Keratinocyte (primary cell): ENCODE measurements around the gene EMILIN3. TPM values are rescaled to one million over a fixed set of nuclear protein-coding genes. Genes with fewer than 3 reads are reported as not detected.

Experiments
- DNase-seq: peaks from one replicate; pipeline ENCODE4 v3.0.0-alpha.2; 2011; ENCODE audit warnings: low read depth, missing footprints, low spot score
- FAIRE-seq: peaks from 2 replicates; lab custom pipeline; 2011; peaks lifted over from hg19 to GRCh38; lab: Jason Lieb, UNC
- H2AFZ ChIP-seq: 2 replicates; pipeline ENCODE4 v1.6.0; 2012; ENCODE audit warnings: low read length, control low read depth, inconsistent platforms; ENCODE audit not compliant: control insufficient read depth
- H3K27ac ChIP-seq: 2 replicates; pipeline ENCODE4 v1.5.1; 2011; ENCODE audit warnings: low read length; ENCODE audit not compliant: control insufficient read depth, insufficient read depth
- H3K27me3 ChIP-seq: 3 replicates; pipeline ENCODE4 v1.6.0; 2011; ENCODE audit warnings: low read length; ENCODE audit not compliant: control insufficient read depth, insufficient read depth; ENCODE audit errors: extremely low read depth
- H3K36me3 ChIP-seq, 2 experiments: 2 replicates in 1 of 2; 3 replicates in 1 of 2; pipeline ENCODE4 v1.5.1; 2011; ENCODE audit warnings: low read length in 2 of 2, mild to moderate bottlenecking in 1 of 2; ENCODE audit not compliant: control insufficient read depth in 2 of 2, insufficient read depth in 2 of 2; ENCODE audit errors: extremely low read depth in 1 of 2
- H3K4me1 ChIP-seq: 3 replicates; pipeline ENCODE4 v1.5.1; 2011; ENCODE audit warnings: low read length; ENCODE audit not compliant: control insufficient read depth, insufficient read depth; ENCODE audit errors: extremely low read depth
- H3K4me2 ChIP-seq: 3 replicates; pipeline ENCODE4 v1.6.0; 2011; ENCODE audit warnings: low read depth, low read length; ENCODE audit not compliant: control insufficient read depth, insufficient read depth; ENCODE audit errors: extremely low read depth
- H3K4me3 ChIP-seq, 3 experiments: fragments of 200-600 bp in 1 of 3; sonication (generic) in 1 of 3; 2 replicates in 2 of 3; 3 replicates in 1 of 3; pipeline ENCODE4 v1.5.1; 2011 to 2016; ENCODE audit warnings: low read length in 3 of 3, mild to moderate bottlenecking in 3 of 3, control low read depth in 2 of 3, inconsistent platforms in 1 of 3, low read depth in 1 of 3, mixed read lengths in 1 of 3, mixed run types in 1 of 3, moderate library complexity in 1 of 3; ENCODE audit not compliant: control insufficient read depth in 2 of 3, insufficient read depth in 2 of 3; ENCODE audit errors: extremely low read depth in 1 of 3
- H3K79me2 ChIP-seq: 2 replicates; pipeline ENCODE4 v1.6.0; 2012; ENCODE audit warnings: low read length; ENCODE audit not compliant: control insufficient read depth, insufficient read depth
- H3K9ac ChIP-seq: 3 replicates; pipeline ENCODE4 v1.6.0; 2011; ENCODE audit warnings: low read length; ENCODE audit not compliant: control insufficient read depth, insufficient read depth; ENCODE audit errors: extremely low read depth
- H3K9me1 ChIP-seq: 3 replicates; pipeline ENCODE4 v1.6.0; 2011; ENCODE audit warnings: low read length; ENCODE audit not compliant: control insufficient read depth, insufficient read depth; ENCODE audit errors: extremely low read depth
- H3K9me3 ChIP-seq: 2 replicates; pipeline ENCODE4 v1.5.1; 2012; ENCODE audit warnings: low read depth, low read length; ENCODE audit not compliant: control insufficient read depth
- H4K20me1 ChIP-seq: 3 replicates; pipeline ENCODE4 v1.6.0; 2011; ENCODE audit warnings: low read length; ENCODE audit not compliant: control insufficient read depth, insufficient read depth; ENCODE audit errors: extremely low read depth
- EZH2 ChIP-seq: IDR thresholded peaks from one replicate; pipeline ENCODE4 v1.6.1; 2012; ENCODE audit warnings: inconsistent platforms, mild to moderate bottlenecking, low read length, moderate library complexity
- dilution Hi-C: fragments of 300-500 bp; cut with MboI; formaldehyde crosslinking; loops from one replicate; pipeline ENCODE4 v1.7.0; 2020; ENCODE audit warnings: low sequenced_read_pairs; ENCODE audit not compliant: extremely low pct_ligation_motif_present
- polyA plus RNA-seq, 5 experiments: library from polyadenylated mRNA; depleted of rRNA in 3 of 5; stranded (reverse) in 3 of 5; stranded (forward) in 1 of 5; unstranded in 1 of 5; fragments of >200 nt; gene quantifications; 1 replicate in 1 of 5; 2 replicates in 3 of 5; 3 replicates in 1 of 5; pipeline versions ENCODE4 v1.2.1 to v1.2.3, GENCODE V29; 2011 to 2012; ENCODE audit warnings: missing spikeins in 2 of 5, low read depth in 1 of 5, low replicate concordance in 1 of 5
- TF ChIP-seq, protein P1 (sequence below), 3 experiments: IDR thresholded peaks in 1 of 3; conservative IDR thresholded peaks in 1 of 3; optimal IDR thresholded peaks in 1 of 3; 2 replicates in 2 of 3; 3 replicates in 1 of 3; pipeline versions ENCODE3 to v1.5.1; 2011; ENCODE audit warnings: low read length in 3 of 3, mild to moderate bottlenecking in 3 of 3, moderate library complexity in 2 of 3, control low read depth in 1 of 3, inconsistent platforms in 1 of 3; ENCODE audit not compliant: insufficient read depth in 2 of 3; ENCODE audit errors: extremely low read depth in 1 of 3

The EMILIN3 gene
- polyA plus RNA-seq, 1 donor (not counting 4 experiments of a cell fraction or from before 2014, with no cell fraction given) = not detected

- no peak for FAIRE-seq
- Histone ChIP-seq H3K4me1 (no peaks in the 10 kb centered on the region), H3K27me3 (peaks cover 41% of the 10 kb centered on the region), H3K9ac (no peak overlapping the region), H3K36me3 (no peaks in the 10 kb centered on the region), H3K9me3 (no peaks in the 10 kb centered on the region), H3K27ac (no peak overlapping the region), H3K4me3 (no peak overlapping the region), H3K79me2 (no peaks in the 10 kb centered on the region), H3K4me2 (peak overlapping the region; percentile 48), H3K9me1 (no peaks in the 10 kb centered on the region), H2AFZ (no peak overlapping the region), H4K20me1 (no peaks in the 10 kb centered on the region)
- TF ChIP-seq, protein P1, sequence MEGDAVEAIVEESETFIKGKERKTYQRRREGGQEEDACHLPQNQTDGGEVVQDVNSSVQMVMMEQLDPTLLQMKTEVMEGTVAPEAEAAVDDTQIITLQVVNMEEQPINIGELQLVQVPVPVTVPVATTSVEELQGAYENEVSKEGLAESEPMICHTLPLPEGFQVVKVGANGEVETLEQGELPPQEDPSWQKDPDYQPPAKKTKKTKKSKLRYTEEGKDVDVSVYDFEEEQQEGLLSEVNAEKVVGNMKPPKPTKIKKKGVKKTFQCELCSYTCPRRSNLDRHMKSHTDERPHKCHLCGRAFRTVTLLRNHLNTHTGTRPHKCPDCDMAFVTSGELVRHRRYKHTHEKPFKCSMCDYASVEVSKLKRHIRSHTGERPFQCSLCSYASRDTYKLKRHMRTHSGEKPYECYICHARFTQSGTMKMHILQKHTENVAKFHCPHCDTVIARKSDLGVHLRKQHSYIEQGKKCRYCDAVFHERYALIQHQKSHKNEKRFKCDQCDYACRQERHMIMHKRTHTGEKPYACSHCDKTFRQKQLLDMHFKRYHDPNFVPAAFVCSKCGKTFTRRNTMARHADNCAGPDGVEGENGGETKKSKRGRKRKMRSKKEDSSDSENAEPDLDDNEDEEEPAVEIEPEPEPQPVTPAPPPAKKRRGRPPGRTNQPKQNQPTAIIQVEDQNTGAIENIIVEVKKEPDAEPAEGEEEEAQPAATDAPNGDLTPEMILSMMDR (optimal IDR thresholded peaks at IDR 0.05 in 1 of 3, IDR thresholded peaks at IDR 0.05 in 1 of 3, conservative IDR thresholded peaks at IDR 0.05 in 1 of 3; ENCODE audit: extremely low read depth in 1 of 3, insufficient read depth in 2 of 3, low read length in 3 of 3) = no peak
- peak; percentile 97 for TF ChIP-seq EZH2
- no peak for DNase-seq
- dilution Hi-C loops = no loop called here
Observed at GRCh38 chr20:41365777-41366545, 657 bp downstream of the EMILIN3 start.

DNA sequence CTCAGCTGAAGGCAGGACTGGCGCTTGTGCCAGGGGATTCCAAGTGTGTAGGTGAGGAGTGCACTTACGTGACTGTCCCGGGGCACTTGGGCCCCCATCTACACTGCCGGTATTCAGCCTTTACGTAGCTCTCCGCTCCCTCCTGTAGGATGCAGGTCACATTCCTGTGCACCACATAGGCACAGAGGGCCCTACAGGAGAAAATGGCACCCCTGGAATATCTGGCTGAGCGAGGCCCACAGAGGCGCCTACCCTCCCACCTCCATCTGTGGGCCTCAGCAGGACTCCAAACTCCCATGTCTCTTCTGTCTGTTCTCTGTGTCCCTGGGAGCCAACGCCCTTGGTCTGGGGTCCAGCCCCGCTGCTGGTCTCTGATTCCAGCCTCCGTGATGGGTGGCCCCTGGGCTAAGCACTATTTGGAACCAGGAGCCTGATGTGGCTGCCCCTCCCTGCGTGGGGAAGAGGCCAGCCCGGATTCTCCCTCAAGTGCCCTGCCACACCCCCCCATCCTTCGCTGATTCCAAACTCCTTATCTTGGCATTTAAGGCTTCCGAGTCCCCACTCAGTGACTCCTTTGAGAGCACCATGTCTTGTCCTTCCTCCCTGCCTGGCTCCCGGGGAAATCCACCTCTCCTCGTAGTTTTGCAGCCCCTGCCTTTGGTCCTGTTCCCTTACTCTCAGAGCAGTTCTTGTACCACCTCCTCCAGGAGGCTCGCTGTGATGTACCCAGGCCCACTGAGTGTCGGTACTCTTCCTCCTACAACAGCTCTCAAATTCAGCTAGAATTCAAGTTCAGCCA is 1.5 kb downstream of the EMILIN3 start:
- H3K4me2 ChIP-seq = no peak overlapping the region
- FAIRE-seq (no peak), DNase-seq (no peak)
- no peaks in the 10 kb centered on the region for H3K36me3 ChIP-seq
- H3K9ac ChIP-seq = no peak overlapping the region
- no peaks in the 10 kb centered on the region for H3K9me3 ChIP-seq
- H2AFZ ChIP-seq = no peak overlapping the region
- no peaks in the 10 kb centered on the region for H3K4me1 ChIP-seq
- no peaks in the 10 kb centered on the region for H4K20me1 ChIP-seq
- H3K27ac ChIP-seq = no peak overlapping the region
- H3K4me3 ChIP-seq = no peak overlapping the region
- dilution Hi-C loops = no loop called here
- H3K9me1 ChIP-seq = no peaks in the 10 kb centered on the region
- no peaks in the 10 kb centered on the region for H3K79me2 ChIP-seq
- TF ChIP-seq, protein P1 (optimal IDR thresholded peaks at IDR 0.05 in 1 of 3, IDR thresholded peaks at IDR 0.05 in 1 of 3, conservative IDR thresholded peaks at IDR 0.05 in 1 of 3; ENCODE audit: extremely low read depth in 1 of 3, insufficient read depth in 2 of 3, low read length in 3 of 3) = no peak
- TF ChIP-seq EZH2 = no peak
- peaks cover 41% of the 10 kb centered on the region for H3K27me3 ChIP-seq
